Neural cell (in vitro differentiated cells): ENCODE data around the gene EYS. TPM values are rescaled to one million over a fixed set of nuclear protein-coding genes. Genes with fewer than 3 reads are reported as not detected.

Source experiments
- H2AFZ ChIP-seq: fragments of 200-600, 300-800 bp; sonication (generic), shearing (Covaris generic); 2 replicates; pipeline ENCODE4 v1.6.0; 2014; ENCODE audit warnings: low read depth, mild to moderate bottlenecking, antibody characterized with exemption, low read length, moderate library complexity
- H3F3A ChIP-seq: fragments of 200-600 bp; shearing (Covaris generic); 2 replicates; pipeline ENCODE4 v1.6.1; 2016; ENCODE audit warnings: mild to moderate bottlenecking, moderate library complexity, mixed read lengths, antibody characterized with exemption, low read length; ENCODE audit not compliant: insufficient read depth, poor library complexity, severe bottlenecking
- H3K27ac ChIP-seq: fragments of 200-600, 300-800 bp; sonication (generic), shearing (Covaris generic); 2 replicates; pipeline ENCODE4 v1.5.1; 2014; ENCODE audit warnings: mild to moderate bottlenecking, low read length, moderate library complexity
- H3K27me3 ChIP-seq: fragments of 300-800, 200-600 bp; sonication (generic), shearing (Covaris generic); 2 replicates; pipeline ENCODE4 v1.6.0; 2014; ENCODE audit warnings: mild to moderate bottlenecking, low read depth, low read length, moderate library complexity; ENCODE audit not compliant: insufficient read depth
- H3K36me3 ChIP-seq: fragments of 300-800, 200-600 bp; sonication (generic), shearing (Covaris generic); 2 replicates; pipeline ENCODE4 v1.5.1; 2014; ENCODE audit warnings: mild to moderate bottlenecking, antibody characterized with exemption, low read length, moderate library complexity; ENCODE audit not compliant: insufficient read depth
- H3K4me2 ChIP-seq: fragments of 300-800, 200-600 bp; sonication (generic), shearing (Covaris generic); 2 replicates; pipeline ENCODE4 v1.6.0; 2014; ENCODE audit warnings: mild to moderate bottlenecking, low read length
- H3K4me3 ChIP-seq: fragments of 300-800, 200-600 bp; sonication (generic), shearing (Covaris generic); 2 replicates; pipeline ENCODE4 v1.5.1; 2014; ENCODE audit warnings: mild to moderate bottlenecking, low read length, moderate library complexity
- H3K79me2 ChIP-seq: fragments of 200-600 bp; shearing (Covaris generic); replicated peaks from 2 replicates; pipeline ENCODE4 v1.6.0; 2014; ENCODE audit warnings: mild to moderate bottlenecking, low read length, moderate library complexity; ENCODE audit not compliant: insufficient read depth
- H3K9ac ChIP-seq: fragments of 300-800, 200-600 bp; sonication (generic), shearing (Covaris generic); 2 replicates; pipeline ENCODE4 v1.6.1; 2016; ENCODE audit warnings: mild to moderate bottlenecking, low read length, mixed read lengths
- H3K9me2 ChIP-seq: fragments of 200-600 bp; shearing (Covaris generic); 2 replicates; pipeline ENCODE4 v1.6.1; 2016; ENCODE audit warnings: mild to moderate bottlenecking, low read length, mixed read lengths; ENCODE audit not compliant: insufficient read depth
- H3K9me3 ChIP-seq: fragments of 200-600, 300-800 bp; sonication (generic), shearing (Covaris generic); 2 replicates; pipeline ENCODE4 v1.6.1; 2016; ENCODE audit warnings: mild to moderate bottlenecking, mixed run types, low read length, moderate library complexity, mixed read lengths
- H4K20me1 ChIP-seq: fragments of 200-600 bp; shearing (Covaris generic); 2 replicates; pipeline ENCODE4 v1.6.1; 2016; ENCODE audit warnings: mild to moderate bottlenecking, mixed run types; ENCODE audit not compliant: insufficient read depth
- EP300 ChIP-seq: fragments of 450-650 bp; conservative IDR thresholded peaks from 2 replicates; pipeline ENCODE4 v1.6.1; 2014; ENCODE audit warnings: antibody characterized with exemption, mild to moderate bottlenecking, moderate library complexity; ENCODE audit not compliant: poor library complexity, severe bottlenecking
- EZH2 ChIP-seq: fragments of 200-600, 300-800 bp; shearing (Covaris generic), sonication (generic); IDR thresholded peaks from 2 replicates; pipeline ENCODE4 v1.6.1; 2014; ENCODE audit warnings: antibody characterized with exemption, low read length, borderline replicate concordance, mild to moderate bottlenecking; ENCODE audit not compliant: insufficient read depth, poor library complexity, severe bottlenecking
- MXI1 ChIP-seq: fragments of 450-650 bp; conservative IDR thresholded peaks from 2 replicates; pipeline ENCODE4 v1.6.1; 2014; ENCODE audit warnings: antibody characterized with exemption, mild to moderate bottlenecking; ENCODE audit not compliant: poor library complexity, severe bottlenecking
- POLR2AphosphoS5 ChIP-seq: IDR thresholded peaks from 2 replicates; pipeline ENCODE4 v1.6.1; 2012
- RAD21 ChIP-seq: fragments of 450-650 bp; conservative IDR thresholded peaks from 2 replicates; pipeline ENCODE4 v1.6.1; 2014; ENCODE audit warnings: antibody characterized with exemption, mild to moderate bottlenecking, moderate library complexity
- REST ChIP-seq: IDR thresholded peaks from 2 replicates; pipeline ENCODE4 v1.6.1; 2012; ENCODE audit warnings: borderline replicate concordance
- SMC3 ChIP-seq: fragments of 450-650 bp; conservative IDR thresholded peaks from 2 replicates; pipeline ENCODE4 v1.6.1; 2014; ENCODE audit warnings: antibody characterized with exemption, mild to moderate bottlenecking, moderate library complexity; ENCODE audit not compliant: poor library complexity
- TAF1 ChIP-seq: IDR thresholded peaks from 2 replicates; pipeline ENCODE4 v1.6.1; 2012; ENCODE audit warnings: low read depth
- polyA plus RNA-seq: library from polyadenylated mRNA; depleted of rRNA; stranded (reverse); fragments of >200 nt; gene quantifications from 2 replicates; pipeline ENCODE4 v1.2.3, GENCODE V29; 2014
- TF ChIP-seq, protein P1 (sequence below): fragments of 450-650 bp; IDR thresholded peaks from 2 replicates; pipeline ENCODE4 v1.5.1; 2014; ENCODE audit warnings: antibody characterized with exemption, mild to moderate bottlenecking, moderate library complexity; ENCODE audit not compliant: poor library complexity, severe bottlenecking

Gene EYS
- polyA plus RNA-seq, 1 donor from 2014 or later = 0.38 TPM

DNA sequence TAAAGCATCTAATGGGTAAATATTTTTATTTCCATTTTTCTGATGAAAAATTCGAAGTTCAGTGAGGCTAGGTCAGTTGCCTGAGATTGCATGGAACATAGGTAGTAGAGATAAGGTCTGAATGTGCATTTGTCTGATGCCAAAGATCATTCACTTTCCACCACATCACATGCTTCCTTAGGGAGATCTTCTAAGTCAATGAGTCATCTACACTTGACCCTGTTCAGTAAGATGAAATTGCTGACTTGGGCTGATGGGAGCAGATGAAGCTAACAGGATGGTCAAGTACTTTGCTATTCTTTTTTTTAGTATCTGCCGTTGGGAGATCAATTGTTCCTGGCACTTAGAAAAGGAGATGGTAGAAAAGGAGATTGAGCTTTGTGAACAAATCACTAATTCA lies 1560.2 kb downstream of the EYS start:
- Histone ChIP-seq H3K36me3 (no peaks in the 10 kb centered on the region), H3K27ac (no peak overlapping the region), H3K9me3 (no peaks in the 10 kb centered on the region), H3K4me2 (no peak overlapping the region), H3K9me2 (no peaks in the 10 kb centered on the region), H4K20me1 (no peaks in the 10 kb centered on the region), H3F3A (no peaks in the 10 kb centered on the region), H3K79me2 (no peaks in the 10 kb centered on the region), H3K27me3 (no peaks in the 10 kb centered on the region), H2AFZ (no peak overlapping the region), H3K9ac (no peak overlapping the region), H3K4me3 (no peak overlapping the region)
- TF ChIP-seq POLR2AphosphoS5 (no peak), SMC3 (no peak), RAD21 (no peak), EP300 (no peak), EZH2 (no peak)

DNA sequence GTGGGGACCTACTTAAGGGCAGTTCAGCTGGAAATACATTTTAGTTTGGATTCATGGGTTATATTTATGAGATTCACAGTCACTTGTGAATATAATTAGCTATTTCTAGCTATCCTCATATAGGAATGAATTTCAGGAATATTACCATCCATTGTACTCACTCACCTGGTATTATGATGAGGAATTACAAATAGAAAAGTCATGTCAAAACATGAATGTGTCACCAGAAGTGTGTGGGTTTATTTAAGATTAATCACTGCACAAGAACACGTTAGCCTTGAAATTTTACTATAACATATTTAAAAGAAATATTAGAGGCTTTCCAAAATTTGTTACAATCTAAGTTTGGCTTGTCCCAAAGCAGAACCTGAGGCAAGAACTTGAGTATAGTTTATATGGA lies 1560.9 kb downstream of the EYS start:
- Histone ChIP-seq H3K27ac (no peak overlapping the region), H2AFZ (no peak overlapping the region), H3F3A (no peaks in the 10 kb centered on the region), H3K27me3 (no peaks in the 10 kb centered on the region), H4K20me1 (no peaks in the 10 kb centered on the region), H3K9ac (no peak overlapping the region), H3K79me2 (no peaks in the 10 kb centered on the region), H3K9me2 (no peaks in the 10 kb centered on the region), H3K4me3 (no peak overlapping the region), H3K4me2 (no peak overlapping the region), H3K36me3 (no peaks in the 10 kb centered on the region), H3K9me3 (no peaks in the 10 kb centered on the region)
- TF ChIP-seq MXI1 (no peak), SMC3 (no peak), REST (no peak), POLR2AphosphoS5 (no peak), RAD21 (no peak), TAF1 (no peak), EP300 (no peak), EZH2 (no peak)
- TF ChIP-seq, protein P1, sequence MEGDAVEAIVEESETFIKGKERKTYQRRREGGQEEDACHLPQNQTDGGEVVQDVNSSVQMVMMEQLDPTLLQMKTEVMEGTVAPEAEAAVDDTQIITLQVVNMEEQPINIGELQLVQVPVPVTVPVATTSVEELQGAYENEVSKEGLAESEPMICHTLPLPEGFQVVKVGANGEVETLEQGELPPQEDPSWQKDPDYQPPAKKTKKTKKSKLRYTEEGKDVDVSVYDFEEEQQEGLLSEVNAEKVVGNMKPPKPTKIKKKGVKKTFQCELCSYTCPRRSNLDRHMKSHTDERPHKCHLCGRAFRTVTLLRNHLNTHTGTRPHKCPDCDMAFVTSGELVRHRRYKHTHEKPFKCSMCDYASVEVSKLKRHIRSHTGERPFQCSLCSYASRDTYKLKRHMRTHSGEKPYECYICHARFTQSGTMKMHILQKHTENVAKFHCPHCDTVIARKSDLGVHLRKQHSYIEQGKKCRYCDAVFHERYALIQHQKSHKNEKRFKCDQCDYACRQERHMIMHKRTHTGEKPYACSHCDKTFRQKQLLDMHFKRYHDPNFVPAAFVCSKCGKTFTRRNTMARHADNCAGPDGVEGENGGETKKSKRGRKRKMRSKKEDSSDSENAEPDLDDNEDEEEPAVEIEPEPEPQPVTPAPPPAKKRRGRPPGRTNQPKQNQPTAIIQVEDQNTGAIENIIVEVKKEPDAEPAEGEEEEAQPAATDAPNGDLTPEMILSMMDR = no peak
